Heart right ventricle (tissue), 16 donors: Measurements from ENCODE around the gene KSR2. TPM values are rescaled to one million over a fixed set of nuclear protein-coding genes. Genes with fewer than 3 reads are reported as not detected.

Experiments
- ATAC-seq, 8 donors: fragments of 200-7000 bp; cut with Tn5 transposase; one replicate each; pipeline ENCODE4 v1.9.1; 2020; ENCODE audit warnings: mild to moderate bottlenecking in 8 of 8, moderate library complexity in 8 of 8, moderate number of reproducible peaks in 1 of 8
- DNase-seq, 2 donors: peaks; one replicate each; pipeline ENCODE4 v3.0.0-alpha.2; 2020
- H3K27ac ChIP-seq, 10 donors: fragments of 200-600 bp; sonication (generic) in 2 of 10; one replicate each; pipeline versions ENCODE4 v1.5.0 to v1.8.0; 2020 to 2022; ENCODE audit warnings: mild to moderate bottlenecking in 3 of 10
- H3K27me3 ChIP-seq, 7 donors: fragments of 200-600 bp; one replicate each; pipeline ENCODE4 v1.8.0; 2021 to 2022; ENCODE audit warnings: mild to moderate bottlenecking in 2 of 7
- H3K36me3 ChIP-seq, 9 donors: fragments of 200-600 bp; sonication (generic) in 1 of 9; one replicate each; pipeline versions ENCODE4 v1.5.0 to v1.8.0; 2020 to 2022; ENCODE audit warnings: mild to moderate bottlenecking in 2 of 9
- H3K4me1 ChIP-seq, 9 donors: fragments of 200-600 bp; sonication (generic) in 1 of 9; one replicate each; pipeline versions ENCODE4 v1.5.0 to v1.8.0; 2020 to 2022; ENCODE audit warnings: mild to moderate bottlenecking in 4 of 9
- H3K4me3 ChIP-seq, 10 donors: fragments of 200-600 bp; sonication (generic) in 2 of 10; one replicate each; pipeline versions ENCODE4 v1.5.0 to v1.8.0; 2020 to 2022; ENCODE audit warnings: mild to moderate bottlenecking in 7 of 10, moderate library complexity in 2 of 10
- H3K9me3 ChIP-seq, 11 donors: fragments of 200-600 bp in 10 of 11; sonication (generic) in 2 of 11; one replicate each; pipeline versions ENCODE4 v1.5.0 to v1.8.0; 2013 to 2022; ENCODE audit warnings: mild to moderate bottlenecking in 2 of 11, control low read depth in 1 of 11, moderate library complexity in 1 of 11
- WGBS, 2 donors: extraction: QIAGEN DNeasy Blood & Tissue Kit; methylation state at CpG; one replicate each; pipeline ENCODE4 v1.1.7; 2013; ENCODE audit warnings: inconsistent platforms in 1 of 2; 5-methylcytosine and 5-hydroxymethylcytosine counted together
- intact Hi-C, 10 donors: fragments of 100-400 bp; cut with DNase I; formaldehyde crosslinking; loops; one replicate each; pipeline versions ENCODE4 v1.11.1 to v1.14.2; 2022
- polyA plus RNA-seq, 2 donors: library from polyadenylated mRNA; stranded (reverse); fragments of 200-250 nt; gene quantifications; one replicate each; pipeline ENCODE4 v1.2.3, GENCODE V29; 2013
- total RNA-seq, 10 donors: library from RNA; stranded (reverse); fragmentation: NEBNext Ultra II Directional in 3 of 10; extraction: Animal tissue kit (Norgen Biotek cat#: 25700) in 3 of 10; gene quantifications; one replicate each; pipeline versions ENCODE4 v1.2.1 to v1.2.4, GENCODE V29; 2021 to 2023
- TF ChIP-seq, protein P1 (sequence below), 9 donors: fragments of 200-600 bp; sonication (generic) in 2 of 9; IDR thresholded peaks; one replicate each; pipeline versions ENCODE4 v1.5.0 to v1.8.0; 2021 to 2022; ENCODE audit warnings: antibody characterized with exemption in 9 of 9, mild to moderate bottlenecking in 5 of 9, moderate library complexity in 1 of 9
- donor health status: Arrhythmogenic right ventricular cardiomyopathy.
- donor health status: ischemic (EF 13 %, LVEDD 7.1; RV severe dilation, severe dysfunction).
- donor health status: healthy with polysubstance abuse.
- donor health status: DM: no; HTN: yes; CAD: no.
- donor health status: DM: no; HTN: no; CAD: no.
- donor health status: ischemic (EF 25% LVEDD 6.9; RV normal size, moderate dysfunction).
- donor health status: ischemic (EF 25% LVEDD 5.7; RV mildly dilated, moderate dysfunction).
- donor health status: healthy.
- donor health status: DM: yes; HTN: yes; CAD: no.
- donor health status: Ischemic cardiomyopathy.
- donor health status: ischemic (EF 35%, LVEDD 5.7; RV mildly dilated, moderate dysfunction).
- donor health status: nonischemic (EF 11% LVEDD 7.7; RV severe dilation, severe dysfunction).
- donor health status: DM: yes; HTN: yes; CAD: no.
- donor health status: PGD.
- donor health status: ischemic (EF 29% LVEDD 5.4; RV normal size, mild dysfunction).
- donor health status: nonischemic (EF 23%, LVEDD 6.1; RV moderate dilation, normal function).

The KSR2 gene
- total and polyA plus RNA-seq, 12 donors, result 0.02 TPM; not detected in 9

DNA sequence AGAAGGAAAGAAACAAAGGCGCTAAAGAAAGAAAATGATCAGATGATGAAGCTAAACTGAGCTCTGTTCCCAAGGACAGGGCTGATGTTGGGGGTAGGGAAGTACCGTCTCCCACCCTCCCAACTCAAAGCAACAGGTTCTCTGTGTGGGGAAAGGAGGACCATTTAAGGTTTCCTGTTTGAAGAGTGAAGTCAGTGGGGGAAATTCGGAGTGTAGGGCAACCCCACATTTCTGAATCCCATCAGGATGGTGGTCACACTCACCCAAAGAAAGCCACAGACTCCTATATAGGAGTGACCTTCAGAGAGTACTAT is 131.1 kb downstream of the KSR2 start:
- TF ChIP-seq, protein P1, sequence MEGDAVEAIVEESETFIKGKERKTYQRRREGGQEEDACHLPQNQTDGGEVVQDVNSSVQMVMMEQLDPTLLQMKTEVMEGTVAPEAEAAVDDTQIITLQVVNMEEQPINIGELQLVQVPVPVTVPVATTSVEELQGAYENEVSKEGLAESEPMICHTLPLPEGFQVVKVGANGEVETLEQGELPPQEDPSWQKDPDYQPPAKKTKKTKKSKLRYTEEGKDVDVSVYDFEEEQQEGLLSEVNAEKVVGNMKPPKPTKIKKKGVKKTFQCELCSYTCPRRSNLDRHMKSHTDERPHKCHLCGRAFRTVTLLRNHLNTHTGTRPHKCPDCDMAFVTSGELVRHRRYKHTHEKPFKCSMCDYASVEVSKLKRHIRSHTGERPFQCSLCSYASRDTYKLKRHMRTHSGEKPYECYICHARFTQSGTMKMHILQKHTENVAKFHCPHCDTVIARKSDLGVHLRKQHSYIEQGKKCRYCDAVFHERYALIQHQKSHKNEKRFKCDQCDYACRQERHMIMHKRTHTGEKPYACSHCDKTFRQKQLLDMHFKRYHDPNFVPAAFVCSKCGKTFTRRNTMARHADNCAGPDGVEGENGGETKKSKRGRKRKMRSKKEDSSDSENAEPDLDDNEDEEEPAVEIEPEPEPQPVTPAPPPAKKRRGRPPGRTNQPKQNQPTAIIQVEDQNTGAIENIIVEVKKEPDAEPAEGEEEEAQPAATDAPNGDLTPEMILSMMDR (IDR thresholded peaks at IDR 0.05), result no peak
- ATAC-seq, result no peak
- 46 to 54% methylated on average over 3 of the region's 3 CpGs for WGBS, 2 donors
- Histone ChIP-seq H3K4me3 (no peak overlapping the region), H3K36me3 (no peaks in the 10 kb centered on the region), H3K27ac (no peak overlapping the region), H3K27me3 (peaks cover 0 to 86% (median 60%) of the 10 kb centered on the region in 7 donors), H3K9me3 (no peaks in the 10 kb centered on the region), H3K4me1 (peaks cover 0 to 3% (median 0%) of the 10 kb centered on the region in 9 donors)
- intact Hi-C loops, result loop anchor here (1.0 to 10.0 kb wide), 13 partner anchors 163 to 627 kb away; no protein-coding TSS in a partner anchor
- DNase-seq, result no peak

DNA sequence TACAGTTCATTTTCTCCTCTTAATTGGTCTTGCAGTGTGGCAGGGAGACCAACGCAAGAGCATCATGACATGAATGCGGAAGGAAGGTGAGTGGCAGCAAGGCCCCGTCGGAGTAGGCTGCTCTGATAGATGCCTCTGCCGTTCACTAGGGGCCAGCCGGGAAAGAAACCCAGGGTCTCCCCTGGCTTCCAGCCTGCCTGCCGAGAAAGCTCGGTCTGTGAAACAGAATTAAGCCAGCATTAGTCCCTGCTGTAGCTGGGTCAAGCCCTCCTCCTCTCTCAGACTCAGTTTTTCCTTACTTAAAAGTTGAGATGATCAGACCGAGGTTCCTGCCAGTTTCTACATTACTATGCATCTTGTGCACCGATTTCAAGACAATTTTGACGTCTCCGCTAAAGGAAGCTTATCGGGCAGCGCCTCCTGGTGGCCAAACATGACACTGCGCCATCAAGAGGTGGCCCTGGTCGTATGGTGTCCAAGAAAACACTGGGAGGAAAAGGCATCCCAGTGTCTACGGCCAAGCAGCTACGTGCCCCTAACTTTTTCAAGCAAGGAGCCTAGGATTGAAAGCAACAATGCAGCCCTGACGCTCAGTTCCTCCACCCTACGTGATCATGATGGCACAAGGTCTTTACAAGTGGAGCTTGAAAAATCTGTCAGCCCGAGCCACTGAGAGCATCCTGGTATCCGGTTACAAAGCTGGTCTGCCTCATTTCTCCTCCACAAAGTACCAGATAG is 131.6 kb downstream of the KSR2 start:
- intact Hi-C loops, result loop anchor here (1.0 to 10.0 kb wide), 13 partner anchors 162 to 626 kb away; no protein-coding TSS in a partner anchor
- ATAC-seq, result peak; percentile 29 to 73 (median 59)
- DNase-seq, result peak; percentile 56 to 75
- Histone ChIP-seq H3K27me3 (peaks cover 0 to 83% (median 56%) of the 10 kb centered on the region in 7 donors), H3K36me3 (no peaks in the 10 kb centered on the region), H3K4me3 (no peak overlapping the region), H3K4me1 (peaks cover 0 to 3% (median 0%) of the 10 kb centered on the region in 9 donors), H3K9me3 (no peaks in the 10 kb centered on the region), H3K27ac (no peak overlapping the region)
- 5 to 6% methylated on average over 22 of the region's 22 CpGs for WGBS, 2 donors
- TF ChIP-seq, protein P1 (IDR thresholded peaks at IDR 0.05), result peak; percentile 84 to 97 (median 94)

DNA sequence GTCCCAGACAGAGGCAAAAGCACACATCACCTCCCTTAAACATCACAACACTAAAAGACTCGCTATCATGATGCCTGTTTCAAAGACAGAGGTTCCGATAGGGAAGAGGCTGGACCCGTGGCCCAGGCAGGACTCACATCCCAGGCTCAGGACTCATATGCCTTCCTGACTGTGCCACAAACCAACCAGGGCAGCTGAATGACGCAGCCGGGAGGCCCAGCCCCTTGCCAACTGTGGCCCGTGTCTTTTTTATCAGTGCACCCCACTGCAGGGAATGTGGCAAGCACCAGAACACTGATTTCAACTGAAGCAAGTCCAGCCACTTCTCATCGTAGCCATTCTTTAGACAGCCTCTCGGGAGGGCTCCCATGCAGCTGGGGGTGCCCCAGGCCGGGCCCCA is 132.3 kb downstream of the KSR2 start:
- intact Hi-C loops, result loop anchor here (2.0 to 10.0 kb wide), 10 partner anchors 162 to 626 kb away; no protein-coding TSS in a partner anchor
- H3K9me3 ChIP-seq, result no peaks in the 10 kb centered on the region
- TF ChIP-seq, protein P1 (IDR thresholded peaks at IDR 0.05), result no peak
- 66 to 67% methylated on average over 9 of the region's 9 CpGs for WGBS, 2 donors
- H3K27me3 ChIP-seq, result peaks cover 0 to 76% (median 52%) of the 10 kb centered on the region in 7 donors
- no peak overlapping the region for H3K4me3 ChIP-seq
- no peaks in the 10 kb centered on the region for H3K36me3 ChIP-seq
- peaks cover 0 to 3% (median 0%) of the 10 kb centered on the region in 9 donors for H3K4me1 ChIP-seq
- ATAC-seq (no peak), DNase-seq (no peak)
- no peak overlapping the region for H3K27ac ChIP-seq

DNA sequence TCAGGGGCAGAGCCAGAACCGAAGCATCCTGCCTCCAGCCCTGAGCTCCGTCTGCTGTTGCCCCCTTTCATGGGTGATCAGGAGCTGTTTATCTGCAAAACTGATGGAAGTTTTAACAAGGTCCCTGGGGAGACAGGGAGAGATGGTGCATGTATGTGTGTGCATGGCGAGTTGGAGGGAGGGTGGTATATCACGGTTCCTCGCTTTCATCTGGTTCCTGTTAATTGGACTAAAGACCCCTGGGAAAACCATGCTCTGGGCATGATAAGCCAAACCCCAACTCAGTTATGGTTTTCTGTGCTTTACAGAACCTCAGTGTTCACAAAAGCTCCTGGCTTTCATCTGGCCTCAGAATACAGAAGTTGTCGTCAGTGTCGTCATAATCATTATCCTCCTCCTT is 133.6 kb downstream of the KSR2 start:
- Histone ChIP-seq H3K9me3 (peaks cover 0 to 2% (median 0%) of the 10 kb centered on the region in 11 donors), H3K27ac (no peak overlapping the region), H3K36me3 (no peaks in the 10 kb centered on the region), H3K4me1 (peaks cover 0 to 3% (median 0%) of the 10 kb centered on the region in 9 donors), H3K27me3 (peaks cover 0 to 68% (median 40%) of the 10 kb centered on the region in 7 donors), H3K4me3 (no peak overlapping the region)
- ATAC-seq (no peak), DNase-seq (no peak)
- intact Hi-C loops, result loop anchor here in 9 of 10 donors (2.0 to 10.0 kb wide), 7 partner anchors 160 to 623 kb away; no protein-coding TSS in a partner anchor
- 66 to 67% methylated on average over 7 of the region's 7 CpGs for WGBS, 2 donors
- TF ChIP-seq, protein P1 (IDR thresholded peaks at IDR 0.05), result no peak
